Retinal pigment epithelial cell (primary cell): Measurements from ENCODE around the gene CDS2.

Experiments
- DNase-seq: peaks from one replicate; pipeline ENCODE4 v3.0.0-alpha.2; 2010; ENCODE audit warnings: low read depth
- H3K4me3 ChIP-seq: 2 replicates; pipeline ENCODE4 v1.5.1; 2011; ENCODE audit warnings: mild to moderate bottlenecking, low read length, control low read depth, moderate library complexity
- TF ChIP-seq, protein P1 (sequence below): conservative IDR thresholded peaks from 2 replicates; pipeline ENCODE4 v1.5.1; 2011; ENCODE audit warnings: low read depth, low read length, control low read depth, inconsistent platforms

Gene CDS2

GRCh38 chr20:5188736-5189135, 61.9 kb downstream of the CDS2 start:
- TF ChIP-seq, protein P1, sequence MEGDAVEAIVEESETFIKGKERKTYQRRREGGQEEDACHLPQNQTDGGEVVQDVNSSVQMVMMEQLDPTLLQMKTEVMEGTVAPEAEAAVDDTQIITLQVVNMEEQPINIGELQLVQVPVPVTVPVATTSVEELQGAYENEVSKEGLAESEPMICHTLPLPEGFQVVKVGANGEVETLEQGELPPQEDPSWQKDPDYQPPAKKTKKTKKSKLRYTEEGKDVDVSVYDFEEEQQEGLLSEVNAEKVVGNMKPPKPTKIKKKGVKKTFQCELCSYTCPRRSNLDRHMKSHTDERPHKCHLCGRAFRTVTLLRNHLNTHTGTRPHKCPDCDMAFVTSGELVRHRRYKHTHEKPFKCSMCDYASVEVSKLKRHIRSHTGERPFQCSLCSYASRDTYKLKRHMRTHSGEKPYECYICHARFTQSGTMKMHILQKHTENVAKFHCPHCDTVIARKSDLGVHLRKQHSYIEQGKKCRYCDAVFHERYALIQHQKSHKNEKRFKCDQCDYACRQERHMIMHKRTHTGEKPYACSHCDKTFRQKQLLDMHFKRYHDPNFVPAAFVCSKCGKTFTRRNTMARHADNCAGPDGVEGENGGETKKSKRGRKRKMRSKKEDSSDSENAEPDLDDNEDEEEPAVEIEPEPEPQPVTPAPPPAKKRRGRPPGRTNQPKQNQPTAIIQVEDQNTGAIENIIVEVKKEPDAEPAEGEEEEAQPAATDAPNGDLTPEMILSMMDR: no peak
- H3K4me3 ChIP-seq: no peak overlapping the region
- DNase-seq: no peak

DNA sequence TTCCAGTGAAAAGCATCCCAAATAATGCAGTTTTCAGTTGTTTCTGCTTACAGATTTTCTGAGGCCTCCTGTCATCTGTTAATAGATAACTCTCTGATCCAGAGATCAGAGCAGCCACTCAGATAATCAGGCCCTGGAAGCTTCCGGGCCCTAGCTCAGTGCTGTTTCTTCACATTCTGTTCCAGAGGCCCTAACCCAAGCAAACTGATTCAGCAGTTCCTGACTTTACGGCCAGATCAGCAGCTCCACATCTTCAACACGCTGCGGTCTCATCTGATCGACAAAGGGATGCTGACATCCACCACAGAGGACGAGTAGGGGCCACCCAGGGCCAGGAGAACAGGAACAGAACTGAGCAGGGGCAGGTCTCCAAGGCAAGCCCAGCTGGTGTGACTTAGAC, 63.1 kb downstream of the CDS2 start:
- TF ChIP-seq, protein P1: no peak
- DNase-seq: no peak
- H3K4me3 ChIP-seq: no peak overlapping the region

- no peak for DNase-seq
- H3K4me3 ChIP-seq: no peak overlapping the region
- TF ChIP-seq, protein P1: no peak
These were observed 63.6 kb downstream of the CDS2 start for GRCh38 chr20:5190444-5190843.

GRCh38 chr20:5191829-5192569, 65.2 kb downstream of the CDS2 start:
- no peak overlapping the region for H3K4me3 ChIP-seq
- DNase-seq: no peak
- TF ChIP-seq, protein P1: peak; percentile 76

DNA sequence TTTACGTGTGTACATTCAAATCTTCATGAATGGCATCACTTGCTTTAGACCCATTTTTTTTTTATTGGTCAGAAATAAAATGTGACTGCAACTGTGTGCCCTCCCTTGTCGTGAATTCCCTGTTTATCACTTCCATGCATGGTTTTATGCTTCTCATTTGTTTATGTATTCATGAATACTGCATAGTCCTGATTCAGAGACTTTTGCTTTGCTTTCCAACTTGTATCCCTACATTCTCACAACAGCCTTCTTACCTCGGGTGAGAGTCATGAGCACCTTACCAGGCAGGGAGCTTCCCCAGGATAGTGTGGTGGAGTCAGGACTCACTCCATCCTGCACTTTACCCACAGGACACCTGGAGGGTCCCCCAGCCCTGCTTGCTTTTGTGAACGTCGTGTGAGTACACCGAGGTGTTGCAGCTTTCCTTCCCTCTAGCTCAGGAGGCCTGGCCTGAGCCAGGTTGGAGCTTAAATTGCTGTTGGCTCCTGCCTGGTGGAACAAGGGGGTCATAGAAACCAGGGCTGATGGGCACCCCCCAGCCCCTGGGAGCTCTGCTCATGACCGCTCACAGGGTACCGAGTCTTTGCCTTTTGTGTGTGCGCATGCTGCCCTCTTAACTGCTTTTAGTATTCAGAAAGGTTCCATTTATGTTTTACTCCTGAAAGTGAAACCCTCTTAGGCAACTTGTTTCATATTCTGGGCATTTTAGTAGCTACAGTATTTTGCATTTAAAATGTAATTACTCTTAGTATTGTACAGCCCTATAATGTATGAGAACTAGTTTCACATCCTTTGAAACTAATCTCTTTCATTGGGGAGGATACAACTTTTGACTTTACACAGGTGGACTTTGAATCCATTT, 66.0 kb downstream of the CDS2 start:
- TF ChIP-seq, protein P1: no peak
- DNase-seq: no peak
- H3K4me3 ChIP-seq: no peak overlapping the region

GRCh38 chr20:5195655-5196054, 68.8 kb downstream of the CDS2 start:
- H3K4me3 ChIP-seq: no peak overlapping the region
- TF ChIP-seq, protein P1: no peak
- DNase-seq: peak; percentile 79
